K562 (cell line): Measurements from ENCODE around the gene PREX1. TPM values are rescaled to one million over a fixed set of nuclear protein-coding genes. Genes with fewer than 3 reads are reported as not detected.

Experiments
- ATF6 ChIP-seq: sonication (generic); formaldehyde crosslinking; IDR thresholded peaks from 2 replicates; pipeline ENCODE4 v1.4.0; 2020; ENCODE audit warnings: mild to moderate bottlenecking, missing genetic modification reagents
- BCLAF1 ChIP-seq, 2 experiments: fragments of 450-650 bp in 1 of 2; IDR thresholded peaks; 2 replicates each; pipeline ENCODE4 v1.6.1; 2011 to 2017; ENCODE audit warnings: low read depth in 2 of 2, antibody characterized with exemption in 1 of 2, borderline replicate concordance in 1 of 2, low read length in 1 of 2, mild to moderate bottlenecking in 1 of 2, mixed read lengths in 1 of 2; ENCODE audit not compliant: control insufficient read depth in 1 of 2
- CC2D1A ChIP-seq: fragments of 450-650 bp; IDR thresholded peaks from 2 replicates; pipeline ENCODE4 v1.6.1; 2017; ENCODE audit warnings: mild to moderate bottlenecking
- GMEB1 ChIP-seq: fragments of 250-450 bp; sonication (Bioruptor Pico); IDR thresholded peaks from 2 replicates; pipeline ENCODE4 v1.4.0; 2020; ENCODE audit warnings: mild to moderate bottlenecking
- HNRNPH1 ChIP-seq: fragments of 200-400 bp; formaldehyde crosslinking; optimal IDR thresholded peaks from 2 replicates; pipeline ENCODE3; 2017; ENCODE audit warnings: low read depth, mild to moderate bottlenecking, low read length, moderate library complexity
- MTA2 ChIP-seq: fragments of 450-650 bp; IDR thresholded peaks from 2 replicates; pipeline ENCODE4 v1.6.1; 2016; ENCODE audit warnings: low read depth
- PATZ1 ChIP-seq: fragments of 250-450 bp; sonication (Bioruptor Pico); IDR thresholded peaks from 2 replicates; pipeline ENCODE4 v1.5.0; 2020; ENCODE audit warnings: mild to moderate bottlenecking, borderline replicate concordance
- RBM25 ChIP-seq: fragments of 200-400 bp; formaldehyde crosslinking; IDR thresholded peaks from 2 replicates; pipeline ENCODE4 v1.6.1; 2018; ENCODE audit warnings: low read length, low read depth, moderate library complexity; ENCODE audit not compliant: severe bottlenecking
- RBM39 ChIP-seq: fragments of 200-400 bp; formaldehyde crosslinking; optimal IDR thresholded peaks from 2 replicates; pipeline ENCODE3; 2018; ENCODE audit warnings: low read depth, low read length
- SMAD3 ChIP-seq: fragments of 450-650 bp; formaldehyde crosslinking; conservative IDR thresholded peaks from 2 replicates; pipeline ENCODE4 v1.4.0; 2020; ENCODE audit warnings: mild to moderate bottlenecking
- TFAP4 ChIP-seq: sonication (generic); formaldehyde crosslinking; IDR thresholded peaks from 2 replicates; pipeline ENCODE4 v1.8.0; 2022; ENCODE audit warnings: missing genetic modification reagents, mild to moderate bottlenecking, moderate library complexity, borderline replicate concordance
- ZFP36 ChIP-seq: fragments of 150-350 bp; IDR thresholded peaks from 2 replicates; pipeline ENCODE4 v1.6.1; 2018; ENCODE audit warnings: low read length, low read depth; ENCODE audit not compliant: partially characterized antibody
- ZNF12 ChIP-seq: sonication (generic); formaldehyde crosslinking; IDR thresholded peaks from 2 replicates; pipeline ENCODE4 v1.4.0; 2020; ENCODE audit warnings: mild to moderate bottlenecking, missing genetic modification reagents
- ZNF436 ChIP-seq: fragments of 250-450, 450-650 bp; sonication (Bioruptor Pico); formaldehyde crosslinking; IDR thresholded peaks from 2 replicates; pipeline ENCODE4 v1.7.0; 2020; ENCODE audit warnings: mild to moderate bottlenecking
- ZSCAN32 ChIP-seq: fragments of 450-650 bp; formaldehyde crosslinking; IDR thresholded peaks from 2 replicates; pipeline ENCODE4 v1.4.0; 2020; ENCODE audit warnings: mild to moderate bottlenecking, moderate library complexity
- polyA plus RNA-seq, 8 experiments: library from polyadenylated mRNA; depleted of rRNA in 4 of 8; stranded (reverse) in 5 of 8; unstranded in 3 of 8; fragments of >200 nt; fragmentation: Nextera tagmentation in 2 of 8; fragmentation: Illumina TruSeq in 1 of 8; extraction: Ambion mirVana in 2 of 8; extraction: Trizol in 1 of 8; gene quantifications; 2 replicates each; pipeline versions ENCODE4 v1.2.1 to v1.2.3, GENCODE V29; 2011 to 2014; ENCODE audit warnings: inconsistent platforms in 1 of 8, missing spikeins in 1 of 8
- total RNA-seq, 7 experiments: library from RNA; depleted of rRNA in 6 of 7; stranded (reverse); fragments of >200 nt in 6 of 7; fragmentation: Illumina TruSeq in 2 of 7; extraction: Trizol in 2 of 7; gene quantifications; 2 replicates each; pipeline versions ENCODE4 v1.2.1 to v1.2.3, GENCODE V29; 2011 to 2021; ENCODE audit warnings: low replicate concordance in 1 of 7

PREX1 gene
- total and polyA plus RNA-seq, 9 of the 15 experiments (the other 6 are each of a cell fraction or from before 2014, with no cell fraction given), result 0.37 to 10.4 (median 4.8) TPM

- TF ChIP-seq GMEB1 (CRISPR knock-in tag), result no peak
- TF ChIP-seq BCLAF1 (IDR thresholded peaks at IDR 0.05; ENCODE audit: borderline replicate concordance in 1 of 2, control insufficient read depth in 1 of 2, low read depth in 2 of 2, low read length in 1 of 2), result no peak
- no peak for TF ChIP-seq ATF6 (CRISPR knock-in tag)
- peak; percentile 72 for TF ChIP-seq ZFP36
- TF ChIP-seq HNRNPH1, result no peak
- no peak for TF ChIP-seq SMAD3
- TF ChIP-seq PATZ1, result no peak
- no peak for TF ChIP-seq ZNF12 (CRISPR knock-in tag)
- TF ChIP-seq ZNF436 (CRISPR knock-in tag), result no peak
- TF ChIP-seq CC2D1A, result no peak
- no peak for TF ChIP-seq ZSCAN32 (CRISPR knock-in tag)
- TF ChIP-seq MTA2, result no peak
- TF ChIP-seq TFAP4 (CRISPR knock-in tag), result no peak
- TF ChIP-seq RBM39, result no peak
- peak; percentile 6 for TF ChIP-seq RBM25
These were observed 117.3 kb downstream of the PREX1 start (continued) for GRCh38 chr20:48710341-48711043.
